Endothelial cell of umbilical vein (primary cell): Measurements from ENCODE around the gene WDPCP. TPM values are rescaled to one million over a fixed set of nuclear protein-coding genes. Genes with fewer than 3 reads are reported as not detected.

ENCODE experiments used
- BruUV-seq: library from RNA; stranded (reverse); fragments of 400-500 nt; replicated peaks from 2 replicates; lab custom pipeline; 2021; lab: Mats Ljungman, UMichigan
- CTCF ChIA-PET: fragments of 300-600, 350-600 bp; sonication (Branson Sonifier 250); formaldehyde crosslinking; loops from one replicate; lab custom pipeline; 2021; ENCODE audit warnings: antibody characterized with exemption, inconsistent platforms; lab: Charles Lee
- POLR2A ChIA-PET: fragments of 300-600, 350-600 bp; sonication (Branson Sonifier 250); formaldehyde crosslinking; loops from one replicate; lab custom pipeline; 2021; ENCODE audit warnings: antibody characterized with exemption, inconsistent platforms; lab: Charles Lee
- DNase-seq: peaks from one replicate; pipeline ENCODE4 v3.0.0-alpha.2; 2011; ENCODE audit warnings: low read depth, low spot score
- FAIRE-seq: peaks from 2 replicates; lab custom pipeline; 2011; peaks lifted over from hg19 to GRCh38; lab: Jason Lieb, UNC
- H2AFZ ChIP-seq: 2 replicates; pipeline ENCODE4 v1.6.0; 2012; ENCODE audit warnings: low read depth, low read length, control low read depth, inconsistent platforms
- H3K27ac ChIP-seq: 2 replicates; pipeline ENCODE4 v1.5.1; 2011; ENCODE audit warnings: low read depth, mild to moderate bottlenecking, control low read depth, low read length, moderate library complexity; ENCODE audit not compliant: insufficient read depth
- H3K27me3 ChIP-seq, 2 experiments: 2 replicates each; pipeline versions ENCODE4 v1.6.0 to v1.6.1; 2011; ENCODE audit warnings: low read length in 2 of 2, mixed read lengths in 1 of 2; ENCODE audit not compliant: control insufficient read depth in 2 of 2, insufficient read depth in 2 of 2
- H3K36me3 ChIP-seq, 2 experiments: 2 replicates in 1 of 2; 3 replicates in 1 of 2; pipeline ENCODE4 v1.5.1; 2011; ENCODE audit warnings: low read length in 2 of 2, mild to moderate bottlenecking in 1 of 2, moderate library complexity in 1 of 2; ENCODE audit not compliant: control insufficient read depth in 2 of 2, insufficient read depth in 2 of 2; ENCODE audit errors: extremely low read depth in 1 of 2
- H3K4me1 ChIP-seq: 3 replicates; pipeline ENCODE4 v1.5.1; 2011; ENCODE audit warnings: mild to moderate bottlenecking, low read length; ENCODE audit not compliant: control insufficient read depth, insufficient read depth; ENCODE audit errors: extremely low read depth
- H3K4me2 ChIP-seq: 2 replicates; pipeline ENCODE4 v1.6.1; 2011; ENCODE audit warnings: low read length, control low read depth, mixed read lengths; ENCODE audit not compliant: insufficient read depth
- H3K4me3 ChIP-seq, 3 experiments: fragments of 200-600 bp in 1 of 3; sonication (generic), shearing (Covaris generic) in 1 of 3; replicated peaks in 1 of 3; 2 replicates each; pipeline ENCODE4 v1.5.1; 2011 to 2016; ENCODE audit warnings: control low read depth in 3 of 3, low read length in 3 of 3, mild to moderate bottlenecking in 2 of 3, inconsistent platforms in 1 of 3, low read depth in 1 of 3, moderate library complexity in 1 of 3; ENCODE audit not compliant: insufficient read depth in 1 of 3
- H3K79me2 ChIP-seq: 2 replicates; pipeline ENCODE4 v1.6.0; 2012; ENCODE audit warnings: low read length, inconsistent platforms; ENCODE audit not compliant: control insufficient read depth, insufficient read depth
- H3K9ac ChIP-seq: replicated peaks from 2 replicates; pipeline ENCODE3; 2011; ENCODE audit warnings: low read length, control low read depth; ENCODE audit not compliant: insufficient read depth; ENCODE audit errors: extremely low read depth
- H3K9me1 ChIP-seq: replicated peaks from 3 replicates; pipeline ENCODE4 v1.6.0; 2011; ENCODE audit warnings: mild to moderate bottlenecking, low read length; ENCODE audit not compliant: control insufficient read depth, insufficient read depth; ENCODE audit errors: extremely low read depth
- H3K9me3 ChIP-seq: replicated peaks from 2 replicates; pipeline ENCODE4 v1.5.1; 2012; ENCODE audit warnings: low read length, inconsistent platforms; ENCODE audit not compliant: control insufficient read depth, insufficient read depth
- H4K20me1 ChIP-seq: replicated peaks from 2 replicates; pipeline ENCODE3; 2011; ENCODE audit warnings: mild to moderate bottlenecking, low read length; ENCODE audit not compliant: control insufficient read depth, insufficient read depth; ENCODE audit errors: extremely low read depth
- CTCF ChIP-seq, 2 donors: IDR thresholded peaks; 1 replicate in 1 of 2; 2 replicates in 1 of 2; pipeline ENCODE4 v1.5.1; 2011; ENCODE audit warnings: low read length in 2 of 2, mild to moderate bottlenecking in 2 of 2, moderate library complexity in 2 of 2, control low read depth in 1 of 2, inconsistent platforms in 1 of 2, low read depth in 1 of 2; ENCODE audit not compliant: insufficient read depth in 1 of 2; ENCODE audit errors: extremely low read depth in 1 of 2
- EZH2 ChIP-seq: IDR thresholded peaks from 2 replicates; pipeline ENCODE4 v1.6.1; 2012; ENCODE audit warnings: borderline replicate concordance, low read depth, mild to moderate bottlenecking, moderate library complexity, low read length, inconsistent platforms; ENCODE audit not compliant: severe bottlenecking
- FOS ChIP-seq: IDR thresholded peaks from 2 replicates; pipeline ENCODE4 v1.6.1; 2011; ENCODE audit warnings: mild to moderate bottlenecking, low read length, moderate library complexity, borderline replicate concordance; ENCODE audit not compliant: insufficient read depth
- GATA2 ChIP-seq: IDR thresholded peaks from 2 replicates; pipeline ENCODE4 v1.7.0; 2011; ENCODE audit warnings: low read depth, mild to moderate bottlenecking, moderate library complexity, mixed read lengths, low read length; ENCODE audit not compliant: insufficient read length, insufficient read depth
- JUN ChIP-seq: IDR thresholded peaks from 2 replicates; pipeline ENCODE4 v1.6.1; 2011; ENCODE audit warnings: borderline replicate concordance, low read depth; ENCODE audit not compliant: insufficient read length, insufficient read depth
- MYC ChIP-seq: IDR thresholded peaks from one replicate; pipeline ENCODE4 v1.6.1; 2011; ENCODE audit warnings: mild to moderate bottlenecking, low read depth, low read length
- POLR2A ChIP-seq: IDR thresholded peaks from 2 replicates; pipeline ENCODE4 v1.6.1; 2012; ENCODE audit warnings: low read depth, mild to moderate bottlenecking, control low read depth, low read length
- POLR2AphosphoS5 ChIP-seq: IDR thresholded peaks from 2 replicates; pipeline ENCODE4 v1.6.1; 2012; ENCODE audit warnings: low read depth, mild to moderate bottlenecking, control low read depth, low read length, moderate library complexity; ENCODE audit not compliant: insufficient read depth
- dilution Hi-C: fragments of 300-500 bp; cut with MboI; formaldehyde crosslinking; loops from one replicate; pipeline ENCODE4 v1.15.0; 2019; ENCODE audit warnings: low sequenced_read_pairs; ENCODE audit not compliant: extremely low pct_ligation_motif_present
- intact Hi-C: fragments of 100-400 bp; cut with micrococcal nuclease; formaldehyde crosslinking; loops from one replicate; pipeline ENCODE4 v1.10.0; 2022
- polyA plus RNA-seq, 4 experiments: library from polyadenylated mRNA; depleted of rRNA in 3 of 4; stranded (reverse) in 3 of 4; unstranded in 1 of 4; fragments of >200 nt; gene quantifications; 2 replicates each; pipeline versions ENCODE4 v1.2.1 to v1.2.3, GENCODE V29; 2011 to 2012; ENCODE audit warnings: missing spikeins in 1 of 4
- total RNA-seq: library from RNA; stranded (reverse); gene quantifications from 2 replicates; pipeline ENCODE4 v1.2.3, GENCODE V29; 2021
- TF ChIP-seq, protein P1 (sequence below): IDR thresholded peaks from 2 replicates; pipeline ENCODE4 v1.6.1; 2011; ENCODE audit not compliant: insufficient read depth, insufficient read length

WDPCP gene
- total and polyA plus RNA-seq, 2 donors (not counting 3 experiments of a cell fraction or from before 2014, with no cell fraction given) = 4.0 to 8.8 TPM

GRCh38 chr2:63118821-63119220, 469.5 kb downstream of the WDPCP start:
- Histone ChIP-seq H3K9me3 (no peaks in the 10 kb centered on the region), H3K27me3 (no peaks in the 10 kb centered on the region), H3K27ac (no peak overlapping the region), H3K4me1 (no peaks in the 10 kb centered on the region), H3K4me3 (no peak overlapping the region), H3K9me1 (no peaks in the 10 kb centered on the region), H4K20me1 (no peaks in the 10 kb centered on the region), H3K4me2 (no peak overlapping the region), H3K9ac (no peak overlapping the region), H2AFZ (no peak overlapping the region), H3K36me3 (no peaks in the 10 kb centered on the region), H3K79me2 (no peaks in the 10 kb centered on the region)
- dilution Hi-C loops (no loop called here), intact Hi-C loops (no loop called here)
- POLR2A ChIA-PET = no interaction called here
- CTCF ChIA-PET = no interaction called here
- FAIRE-seq (no peak), DNase-seq (no peak)
- TF ChIP-seq FOS (no peak), GATA2 (no peak), POLR2AphosphoS5 (no peak), MYC (no peak), POLR2A (no peak), EZH2 (no peak), JUN (no peak), CTCF (IDR thresholded peaks at IDR 0.05; ENCODE audit: extremely low read depth in 1 of 2, insufficient read depth in 1 of 2, low read depth in 1 of 2, low read length in 2 of 2) (no peak)
- TF ChIP-seq, protein P1, sequence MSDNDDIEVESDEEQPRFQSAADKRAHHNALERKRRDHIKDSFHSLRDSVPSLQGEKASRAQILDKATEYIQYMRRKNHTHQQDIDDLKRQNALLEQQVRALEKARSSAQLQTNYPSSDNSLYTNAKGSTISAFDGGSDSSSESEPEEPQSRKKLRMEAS = no peak
- BruUV-seq = no TSS peak
